Measurements from ENCODE around the gene TBC1D5. TPM values are rescaled to one million over a fixed set of nuclear protein-coding genes. Genes with fewer than 3 reads are reported as not detected.

Gene TBC1D5
- total RNA-seq (2022; extraction: Qiagen RNA extraction; ENCODE audit: low read depth), result 9.5 to 15.1 TPM (median 14.3 TPM) in 5 replicates

GRCh38 chr3:17742102-17742879, at the start of gene TBC1D5:
TSS of gene TBC1D5 (minus strand) at chr3:17742631. CDS start at chr3:17508570, 234,061 bp downstream.

